Gastrocnemius medialis (tissue), 4 donors: ENCODE results near the gene FDXACB1. TPM values are rescaled to one million over a fixed set of nuclear protein-coding genes. Genes with fewer than 3 reads are reported as not detected.

Source experiments
- ATAC-seq, 2 donors: fragments of 150-250 bp; one replicate each; pipeline ENCODE4 v1.9.1; 2016
- DNase-seq, 2 donors: peaks; one replicate each; pipeline ENCODE4 v3.0.0-alpha.2; 2019
- H3K27ac ChIP-seq, 4 donors: fragments of 200-600 bp; sonication (generic); 1 replicate in 1 of 4; 2 replicates in 3 of 4; pipeline ENCODE4 v1.5.1; 2016 to 2018; ENCODE audit warnings: mild to moderate bottlenecking in 2 of 4, moderate library complexity in 1 of 4
- H3K27me3 ChIP-seq, 3 donors: fragments of 200-600 bp; sonication (generic) in 2 of 3; 1 replicate in 1 of 3; 2 replicates in 2 of 3; pipeline versions ENCODE4 v1.5.1 to v1.6.0; 2016 to 2019; ENCODE audit warnings: mild to moderate bottlenecking in 1 of 3, moderate library complexity in 1 of 3
- H3K36me3 ChIP-seq, 2 donors: fragments of 200-600 bp; sonication (generic) in 1 of 2; one replicate each; pipeline ENCODE4 v1.5.1; 2017 to 2018
- H3K4me1 ChIP-seq, 2 donors: fragments of 200-600 bp; sonication (generic) in 1 of 2; one replicate each; pipeline ENCODE4 v1.5.1; 2016 to 2017; ENCODE audit warnings: mild to moderate bottlenecking in 2 of 2
- H3K4me3 ChIP-seq, 4 donors: fragments of 200-600 bp; sonication (generic) in 3 of 4; 1 replicate in 1 of 4; 2 replicates in 3 of 4; pipeline ENCODE4 v1.5.1; 2016 to 2019; ENCODE audit warnings: mild to moderate bottlenecking in 2 of 4
- H3K9me3 ChIP-seq, 3 donors: fragments of 200-600 bp; sonication (generic) in 2 of 3; 1 replicate in 1 of 3; 2 replicates in 2 of 3; pipeline ENCODE4 v1.5.1; 2016 to 2019
- POLR2A ChIP-seq, 2 donors: fragments of 450-650 bp; IDR thresholded peaks; one replicate each; pipeline ENCODE4 v1.6.1; 2017; ENCODE audit warnings: antibody characterized with exemption in 2 of 2, mild to moderate bottlenecking in 2 of 2, moderate library complexity in 2 of 2
- in situ Hi-C, 4 donors: fragments of 200-750 bp; cut with MboI; loops; one replicate each; pipeline versions ENCODE4 v1.15.0 to v1.8.0; 2017; ENCODE audit warnings: low sequenced_read_pairs in 4 of 4
- intact Hi-C: fragments of 100-400 bp; cut with DNase I; formaldehyde crosslinking; loops from one replicate; pipeline ENCODE4 v1.15.1; 2023; ENCODE audit warnings: low total_unique reads
- total RNA-seq, 4 donors: library from RNA; depleted of rRNA; stranded (reverse); fragments of >200 nt; gene quantifications; one replicate each; pipeline versions ENCODE4 v1.1.0 to v1.2.3, GENCODE V29; 2016
- TF ChIP-seq, protein P1 (sequence below), 5 experiments: fragments of 450-650 bp in 3 of 5; fragments of 200-600 bp in 2 of 5; sonication (generic) in 2 of 5; IDR thresholded peaks in 4 of 5; conservative IDR thresholded peaks in 1 of 5; 1 replicate in 4 of 5; 2 replicates in 1 of 5; pipeline ENCODE4 v1.5.1; 2016 to 2019; ENCODE audit warnings: antibody characterized with exemption in 5 of 5, mild to moderate bottlenecking in 3 of 5, moderate library complexity in 3 of 5

FDXACB1 gene, protein sequence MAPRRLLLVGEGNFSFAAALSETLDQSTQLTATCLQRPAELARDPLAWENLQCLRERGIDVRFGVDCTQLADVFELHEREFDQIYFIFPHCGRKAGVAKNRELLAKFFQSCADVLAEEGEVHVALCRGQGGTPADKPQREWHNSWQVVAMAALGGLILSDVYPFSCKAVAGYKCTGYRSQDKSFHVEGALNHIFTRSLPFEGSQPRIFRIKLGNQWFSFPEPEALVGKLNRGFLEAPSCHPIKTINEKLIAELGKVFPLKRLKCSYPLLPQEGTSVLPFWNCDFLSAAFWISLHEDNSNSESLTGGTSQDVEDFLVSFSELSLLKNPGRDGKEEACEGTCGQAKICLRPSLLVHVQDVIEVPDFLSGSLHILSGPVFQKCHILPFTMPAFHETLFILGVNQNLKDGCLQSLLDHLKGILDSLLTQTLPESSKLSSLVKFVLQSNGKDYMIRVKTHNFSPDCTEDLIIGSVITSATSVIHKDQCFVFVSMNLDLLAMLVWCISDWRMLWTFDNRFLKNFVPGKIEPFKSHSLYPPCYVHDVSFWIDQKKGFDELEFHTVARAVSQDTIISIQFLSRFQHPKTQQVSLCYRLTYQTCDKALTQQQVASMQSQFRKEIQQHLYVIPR
- under 1 TPM; 0.11 to 0.91 (median 0.29) TPM for total RNA-seq

DNA sequence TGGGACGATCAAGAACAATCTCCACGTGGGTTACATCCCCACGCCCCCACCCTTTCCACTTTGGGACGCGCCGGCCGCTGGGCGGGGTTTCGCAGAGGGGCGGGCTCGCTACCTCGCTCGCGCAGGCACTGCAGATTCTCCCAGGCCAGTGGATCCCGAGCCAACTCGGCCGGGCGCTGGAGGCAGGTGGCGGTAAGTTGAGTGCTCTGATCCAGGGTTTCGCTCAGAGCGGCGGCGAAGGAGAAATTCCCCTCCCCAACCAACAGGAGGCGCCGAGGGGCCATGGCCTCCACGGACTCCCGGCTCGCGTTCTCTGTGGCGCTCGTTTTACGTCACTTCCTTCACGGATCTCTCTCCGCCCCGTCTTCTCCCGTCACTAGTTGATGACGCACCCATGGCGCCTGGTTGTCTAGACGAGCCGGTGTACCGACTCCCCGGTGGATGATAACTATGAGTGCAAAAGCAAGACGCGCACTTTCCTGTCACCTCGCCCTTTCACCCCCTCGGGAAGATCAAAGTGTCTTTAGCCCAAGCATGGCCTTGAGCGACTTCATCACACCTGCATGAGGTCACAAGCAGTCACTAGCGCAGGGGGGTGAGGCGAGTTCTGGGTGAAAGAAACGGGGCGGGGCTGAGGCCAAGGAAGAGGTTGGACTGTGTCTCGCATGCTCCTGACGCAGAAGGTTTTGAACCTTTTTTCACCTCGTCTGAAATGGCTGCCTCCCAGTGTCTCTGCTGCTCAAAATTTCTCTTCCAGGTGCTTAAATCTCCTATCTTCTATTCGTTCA, at the start of gene FDXACB1, which contains the start of gene CFAP68:
TSS of gene FDXACB1 (minus strand) at position 317 of the 788 bp plus-strand sequence. CDS start at position 284, 33 bp downstream.
TSS of gene CFAP68 (plus strand) at position 693 of the 788 bp plus-strand sequence. CDS start at position 713, 20 bp downstream.
- Histone ChIP-seq H3K27ac (peak within 1 kb of the TSS; percentile 81 to 92 (median 88)), H3K27me3 (no peaks in the 10 kb centered on the region), H3K4me3 (peak within 1 kb of the TSS; percentile 58 to 75 (median 68)), H3K36me3 (no peaks in the 10 kb centered on the region), H3K9me3 (no peaks in the 10 kb centered on the region), H3K4me1 (peaks cover 8 to 19% of the 10 kb centered on the region in 2 donors)
- intact Hi-C loops (loop anchor here (1.0 to 10.0 kb wide), 7 partner anchors 32 to 1436 kb away; partner anchors contain the start of genes CRYAB, SDHD, TIMM8B and TTC12), in situ Hi-C loops (loop anchor here (5.0 to 10.0 kb wide), 6 partner anchors 33 to 206 kb away; partner anchors contain the start of genes CRYAB (in 1 of the 4), DIXDC1 (in 1 of the 4), HSPB2 (in 1 of the 4) and NKAPD1 (in 1 of the 4))
- ATAC-seq (peak; percentile 92 to 93), DNase-seq (peak; percentile 97 to 98)
- peak; percentile 47 to 69 for TF ChIP-seq POLR2A (IDR thresholded peaks at IDR 0.05)
- TF ChIP-seq, protein P1, sequence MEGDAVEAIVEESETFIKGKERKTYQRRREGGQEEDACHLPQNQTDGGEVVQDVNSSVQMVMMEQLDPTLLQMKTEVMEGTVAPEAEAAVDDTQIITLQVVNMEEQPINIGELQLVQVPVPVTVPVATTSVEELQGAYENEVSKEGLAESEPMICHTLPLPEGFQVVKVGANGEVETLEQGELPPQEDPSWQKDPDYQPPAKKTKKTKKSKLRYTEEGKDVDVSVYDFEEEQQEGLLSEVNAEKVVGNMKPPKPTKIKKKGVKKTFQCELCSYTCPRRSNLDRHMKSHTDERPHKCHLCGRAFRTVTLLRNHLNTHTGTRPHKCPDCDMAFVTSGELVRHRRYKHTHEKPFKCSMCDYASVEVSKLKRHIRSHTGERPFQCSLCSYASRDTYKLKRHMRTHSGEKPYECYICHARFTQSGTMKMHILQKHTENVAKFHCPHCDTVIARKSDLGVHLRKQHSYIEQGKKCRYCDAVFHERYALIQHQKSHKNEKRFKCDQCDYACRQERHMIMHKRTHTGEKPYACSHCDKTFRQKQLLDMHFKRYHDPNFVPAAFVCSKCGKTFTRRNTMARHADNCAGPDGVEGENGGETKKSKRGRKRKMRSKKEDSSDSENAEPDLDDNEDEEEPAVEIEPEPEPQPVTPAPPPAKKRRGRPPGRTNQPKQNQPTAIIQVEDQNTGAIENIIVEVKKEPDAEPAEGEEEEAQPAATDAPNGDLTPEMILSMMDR (IDR thresholded peaks at IDR 0.05 in 4 of 5, conservative IDR thresholded peaks at IDR 0.05 in 1 of 5) = peak; percentile 97 to 99 (median 98)

DNA sequence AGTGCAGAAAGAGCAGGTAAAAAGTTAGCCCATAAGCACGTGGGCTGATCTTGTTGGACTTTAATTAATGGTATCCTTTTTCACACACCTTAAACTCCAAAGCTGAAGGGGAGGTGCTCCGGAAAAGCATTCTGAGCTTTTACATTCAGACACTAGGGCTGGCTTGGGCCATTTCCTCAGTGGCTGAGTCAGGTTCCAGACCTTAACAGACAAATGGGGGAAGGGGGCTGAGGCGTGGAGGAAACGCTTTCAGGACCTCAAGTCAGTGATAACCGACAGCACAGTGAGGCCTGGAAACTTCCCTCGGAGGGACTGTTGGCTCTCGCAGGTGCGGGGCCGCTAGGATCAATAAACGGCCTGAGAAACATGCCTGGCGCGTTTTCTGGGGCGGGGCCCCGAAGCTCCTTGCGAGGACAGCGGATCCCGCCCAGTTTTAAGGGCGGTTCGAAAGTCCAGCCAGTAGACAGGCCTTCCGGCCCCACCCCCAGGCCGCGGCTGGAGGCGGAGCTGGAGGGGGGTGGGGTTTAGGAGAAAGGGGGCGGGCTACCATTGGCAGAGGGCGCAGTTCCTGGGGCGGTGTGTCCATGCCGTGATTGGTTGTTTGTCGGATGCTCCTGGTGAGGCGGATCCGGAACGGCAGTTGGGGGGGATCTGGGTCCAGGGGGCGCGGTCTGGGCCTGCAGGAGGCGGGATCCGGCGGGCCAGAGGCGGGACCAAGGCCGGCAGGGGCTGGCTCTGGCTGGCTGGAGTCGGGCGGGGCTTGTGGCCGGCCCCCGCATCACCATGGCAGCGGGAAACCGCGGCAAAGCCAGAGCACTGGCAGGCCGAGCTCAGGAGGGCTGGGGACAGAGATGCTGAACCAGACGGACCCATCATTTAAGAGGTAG, 47.8 kb upstream of the FDXACB1 start:
- intact Hi-C loops = loop anchor here (1.0 kb wide), 1 partner anchor 47 kb away; the partner anchor contains the start of genes CFAP68 and FDXACB1
- Histone ChIP-seq H3K36me3 (no peaks in the 10 kb centered on the region), H3K27ac (peak overlapping the region; percentile 91 to 94 (median 92)), H3K4me3 (peak overlapping the region; percentile 46 to 62 (median 53)), H3K27me3 (no peaks in the 10 kb centered on the region), H3K4me1 (peaks cover 51 to 55% of the 10 kb centered on the region in 2 donors), H3K9me3 (no peaks in the 10 kb centered on the region)
- ATAC-seq (peak; percentile 76 to 77), DNase-seq (peak; percentile 93 to 96)
- TF ChIP-seq, protein P1 (IDR thresholded peaks at IDR 0.05 in 4 of 5, conservative IDR thresholded peaks at IDR 0.05 in 1 of 5) = peak in 1 of 5 experiments; percentile 21
- TF ChIP-seq POLR2A (IDR thresholded peaks at IDR 0.05) = peak; percentile 78 to 87
- in situ Hi-C loops = no loop called here

DNA sequence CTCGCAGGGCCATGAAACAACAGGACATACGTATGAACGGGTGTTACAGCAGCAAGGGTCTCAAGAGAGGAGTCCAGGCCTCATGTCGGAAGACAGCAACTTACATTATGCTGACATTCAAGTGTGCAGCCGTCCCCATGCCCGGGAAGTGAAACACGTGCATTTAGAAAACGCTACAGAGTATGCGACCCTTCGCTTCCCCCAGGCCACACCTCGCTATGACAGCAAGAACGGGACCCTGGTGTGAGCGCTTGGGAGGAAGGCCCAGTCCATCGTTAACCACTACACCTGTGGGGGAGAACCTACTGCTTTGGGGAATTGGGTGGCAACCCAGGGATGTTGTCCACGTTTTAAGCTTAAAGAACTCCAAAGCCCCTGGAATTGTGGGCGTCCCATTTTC, 47.0 kb upstream of the FDXACB1 start:
- peaks cover 59% of the 10 kb centered on the region in 2 donors for H3K4me1 ChIP-seq
- DNase-seq (no peak), ATAC-seq (no peak)
- no peaks in the 10 kb centered on the region for H3K9me3 ChIP-seq
- H3K36me3 ChIP-seq = no peaks in the 10 kb centered on the region
- peak overlapping the region in 2 of 4 donors; percentile 53 to 62 for H3K4me3 ChIP-seq
- no peak for TF ChIP-seq POLR2A (IDR thresholded peaks at IDR 0.05)
- TF ChIP-seq, protein P1 (IDR thresholded peaks at IDR 0.05 in 4 of 5, conservative IDR thresholded peaks at IDR 0.05 in 1 of 5) = no peak
- in situ Hi-C loops (no loop called here), intact Hi-C loops (loop anchor here (1.0 kb wide), 1 partner anchor 47 kb away; the partner anchor contains the start of genes CFAP68 and FDXACB1)
- H3K27ac ChIP-seq = peak overlapping the region; percentile 91 to 94 (median 92)
- no peaks in the 10 kb centered on the region for H3K27me3 ChIP-seq
